Measurements from ENCODE around the gene FFAR3. TPM values are rescaled to one million over a fixed set of nuclear protein-coding genes. Genes with fewer than 3 reads are reported as not detected.

FFAR3 gene
- total RNA-seq, 6 donors from 2014 or later: 0.24 TPM; not detected in 5

GRCh38 chr19:35314858-35315470, 43.3 kb upstream of the FFAR3 start:
- H3K27ac ChIP-seq: no peak overlapping the region
- no peaks in the 10 kb centered on the region for H3K36me3 ChIP-seq
- H3K27me3 ChIP-seq: no peaks in the 10 kb centered on the region
- H3K9me3 ChIP-seq: no peaks in the 10 kb centered on the region
- peaks cover 6 to 38% (median 20%) of the 10 kb centered on the region in 4 donors for H3K4me1 ChIP-seq
- no peak overlapping the region for H3K4me3 ChIP-seq
- DNase-seq (no peak), ATAC-seq (ENCODE audit: low FRiP score in 2 of 2) (no peak)
- 87 to 90% methylated on average over 10 of the region's 10 CpGs for WGBS, 2 donors
- TF ChIP-seq POLR2AphosphoS5 (IDR thresholded peaks at IDR 0.05): no peak
- no peak for TF ChIP-seq POLR2A (IDR thresholded peaks at IDR 0.05)
- no peak for TF ChIP-seq EP300 (IDR thresholded peaks at IDR 0.05)
- no peak for TF ChIP-seq CTCF (IDR thresholded peaks at IDR 0.05)

- Histone ChIP-seq H3K4me3 (no peak overlapping the region), H3K27me3 (no peaks in the 10 kb centered on the region), H3K27ac (no peak overlapping the region), H3K9me3 (no peaks in the 10 kb centered on the region), H3K4me1 (peaks cover 6 to 33% (median 19%) of the 10 kb centered on the region in 4 donors), H3K36me3 (no peaks in the 10 kb centered on the region)
- WGBS, 2 donors: 77 to 84% methylated on average over 3 to 9 of the region's 9 CpGs
- TF ChIP-seq EP300 (IDR thresholded peaks at IDR 0.05): no peak
- TF ChIP-seq POLR2A (IDR thresholded peaks at IDR 0.05): no peak
- no peak for TF ChIP-seq POLR2AphosphoS5 (IDR thresholded peaks at IDR 0.05)
- TF ChIP-seq CTCF (IDR thresholded peaks at IDR 0.05): no peak
- DNase-seq (no peak), ATAC-seq (ENCODE audit: low FRiP score in 2 of 2) (no peak)
Measured at GRCh38 chr19:35315883-35316282, 42.4 kb upstream of the FFAR3 start.

DNA sequence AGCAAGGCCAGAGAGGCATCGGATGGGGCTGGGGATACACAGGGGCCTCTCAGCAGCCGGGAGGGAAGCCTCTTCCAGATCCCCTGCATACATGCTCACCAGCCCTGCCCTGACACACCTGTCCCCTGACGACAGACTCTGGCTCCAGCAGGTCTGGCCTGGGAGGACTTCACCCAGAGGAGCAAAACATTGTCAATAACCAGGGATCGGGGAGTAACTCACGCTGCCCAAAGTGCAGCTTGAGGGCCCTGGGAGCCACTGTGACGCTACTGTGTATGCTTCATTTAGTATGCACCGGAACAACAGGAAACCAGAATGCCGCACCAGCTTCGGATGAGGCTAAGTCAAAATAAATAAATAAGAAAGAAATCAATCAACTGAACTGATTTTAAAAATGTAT, 41.7 kb upstream of the FFAR3 start:
- ATAC-seq (ENCODE audit: low FRiP score in 2 of 2) (no peak), DNase-seq (no peak)
- no peak for TF ChIP-seq EP300 (IDR thresholded peaks at IDR 0.05)
- no peak for TF ChIP-seq CTCF (IDR thresholded peaks at IDR 0.05)
- no peak for TF ChIP-seq POLR2A (IDR thresholded peaks at IDR 0.05)
- TF ChIP-seq POLR2AphosphoS5 (IDR thresholded peaks at IDR 0.05): no peak
- Histone ChIP-seq H3K36me3 (no peaks in the 10 kb centered on the region), H3K4me1 (peaks cover 6 to 31% (median 19%) of the 10 kb centered on the region in 4 donors), H3K27ac (no peak overlapping the region), H3K27me3 (no peaks in the 10 kb centered on the region), H3K4me3 (no peak overlapping the region), H3K9me3 (no peaks in the 10 kb centered on the region)
- 73 to 76% methylated on average over 8 to 9 of the region's 9 CpGs for WGBS, 2 donors

GRCh38 chr19:35317464-35318043, 40.7 kb upstream of the FFAR3 start:
- DNase-seq (peak in 1 of 2 donors; percentile 54), ATAC-seq (ENCODE audit: low FRiP score in 2 of 2) (peak in 1 of 2 donors; percentile 28)
- H3K4me3 ChIP-seq: no peak overlapping the region
- 54 to 62% methylated on average over 7 of the region's 7 CpGs for WGBS, 2 donors
- H3K36me3 ChIP-seq: no peaks in the 10 kb centered on the region
- peaks cover 6 to 31% (median 18%) of the 10 kb centered on the region in 4 donors for H3K4me1 ChIP-seq
- H3K27me3 ChIP-seq: no peaks in the 10 kb centered on the region
- TF ChIP-seq POLR2A (IDR thresholded peaks at IDR 0.05): peak in 1 of 4 donors; percentile 55
- no peak for TF ChIP-seq CTCF (IDR thresholded peaks at IDR 0.05)
- H3K9me3 ChIP-seq: peaks cover 0 to 5% (median 0%) of the 10 kb centered on the region in 4 donors
- H3K27ac ChIP-seq: peak overlapping the region; percentile 39 to 70 (median 65)
